ENCODE results near the gene NRSN2. TPM values are rescaled to one million over a fixed set of nuclear protein-coding genes. Genes with fewer than 3 reads are reported as not detected.
"Not testable (repeated sequence)": the region's sequence is repeated elsewhere in the genome, so short reads cannot be mapped to it uniquely, and the experiment has no call there.

NRSN2 gene
- total and polyA plus RNA-seq, 7 experiments from 2014 or later, result 0.24 to 2.1 (median 1.3) TPM

GRCh38 chr20:387520-387919 is 40.6 kb downstream of the NRSN2 start:
- no peak overlapping the region for H3K27ac Mint-ChIP-seq
- H3K4me1 Mint-ChIP-seq, result peaks cover 6 to 33% (median 12%) of the 10 kb centered on the region in 7 donors
- H3K27me3 Mint-ChIP-seq, result no peaks in the 10 kb centered on the region
- H3K4me1 ChIP-seq (ENCODE audit: control insufficient read depth in 2 of 2, insufficient read depth in 2 of 2, low read length in 2 of 2), result no peaks in the 10 kb centered on the region
- no peak for DNase-seq
- no peaks in the 10 kb centered on the region for H3K9me3 ChIP-seq (ENCODE audit: control insufficient read depth in 2 of 3, low read length in 3 of 3)
- H3K27me3 ChIP-seq (ENCODE audit: control insufficient read depth in 2 of 2, insufficient read depth in 2 of 2, low read length in 2 of 2), result no peaks in the 10 kb centered on the region
- H3K36me3 ChIP-seq (ENCODE audit: control insufficient read depth in 2 of 3, insufficient read depth in 3 of 3, low read length in 3 of 3), result peaks cover 0 to 48% (median 23%) of the 10 kb centered on the region in 3 experiments
- peaks cover 0 to 1% (median 0%) of the 10 kb centered on the region in 11 donors for H3K9me3 Mint-ChIP-seq
- intact Hi-C loops (cut with micrococcal nuclease), result no loop called here
- no peak for ATAC-seq
- no peak overlapping the region for H3K4me3 Mint-ChIP-seq
- CTCF ChIA-PET, result no interaction called here
- POLR2A ChIA-PET, result no interaction called here
- H3K4me3 ChIP-seq (ENCODE audit: low read length), result no peak overlapping the region
- no peak overlapping the region for H3K27ac ChIP-seq (ENCODE audit: low read depth, low read length)
- peaks cover 4 to 38% (median 11%) of the 10 kb centered on the region in 5 donors for H3K36me3 Mint-ChIP-seq

GRCh38 chr20:388034-388994 is 41.4 kb downstream of the NRSN2 start:
- no peak overlapping the region for H3K4me3 Mint-ChIP-seq
- intact Hi-C loops (cut with micrococcal nuclease), result no loop called here
- peak overlapping the region in 2 of 9 donors; percentile 14 to 32 for H3K27ac Mint-ChIP-seq
- ChIA-PET CTCF (no interaction called here), POLR2A (interaction anchor here (1.1 kb wide), 1 partner anchor 17 kb away, joined by 3 read pairs; no protein-coding TSS in a partner anchor)
- peaks cover 0 to 25% (median 8%) of the 10 kb centered on the region in 7 donors for H3K4me1 Mint-ChIP-seq
- peaks cover 4 to 42% (median 16%) of the 10 kb centered on the region in 5 donors for H3K36me3 Mint-ChIP-seq
- H3K27me3 Mint-ChIP-seq, result no peaks in the 10 kb centered on the region
- H3K27ac ChIP-seq (ENCODE audit: low read depth, low read length), result no peak overlapping the region
- H3K27me3 ChIP-seq (ENCODE audit: control insufficient read depth in 2 of 2, insufficient read depth in 2 of 2, low read length in 2 of 2), result no peaks in the 10 kb centered on the region
- H3K4me3 ChIP-seq (ENCODE audit: low read length), result no peak overlapping the region
- ATAC-seq (no peak), DNase-seq (no peak)
- H3K4me1 ChIP-seq (ENCODE audit: control insufficient read depth in 2 of 2, insufficient read depth in 2 of 2, low read length in 2 of 2), result no peaks in the 10 kb centered on the region
- peaks cover 0 to 1% (median 0%) of the 10 kb centered on the region in 11 donors for H3K9me3 Mint-ChIP-seq
- H3K9me3 ChIP-seq (ENCODE audit: control insufficient read depth in 2 of 3, low read length in 3 of 3), result no peaks in the 10 kb centered on the region
- peaks cover 0 to 56% (median 23%) of the 10 kb centered on the region in 3 experiments for H3K36me3 ChIP-seq (ENCODE audit: control insufficient read depth in 2 of 3, insufficient read depth in 3 of 3, low read length in 3 of 3)

GRCh38 chr20:389220-389619 is 42.3 kb downstream of the NRSN2 start:
- Mint-ChIP-seq H3K4me1 (peaks cover 0 to 17% (median 3%) of the 10 kb centered on the region in 7 donors), H3K4me3 (no peak overlapping the region), H3K27ac (no peak overlapping the region), H3K27me3 (no peaks in the 10 kb centered on the region), H3K9me3 (peaks cover 0 to 1% (median 0%) of the 10 kb centered on the region in 11 donors), H3K36me3 (peaks cover 4 to 46% (median 20%) of the 10 kb centered on the region in 5 donors)
- intact Hi-C loops (cut with micrococcal nuclease), result no loop called here
- no peak overlapping the region for H3K27ac ChIP-seq (ENCODE audit: low read depth, low read length)
- no peaks in the 10 kb centered on the region for H3K9me3 ChIP-seq (ENCODE audit: control insufficient read depth in 2 of 3, low read length in 3 of 3)
- H3K4me3 ChIP-seq (ENCODE audit: low read length), result no peak overlapping the region
- DNase-seq (no peak), ATAC-seq (no peak)
- ChIA-PET POLR2A (interaction anchor here (1.1 kb wide), 1 partner anchor 18 kb away, joined by 3 read pairs; no protein-coding TSS in a partner anchor), CTCF (no interaction called here)
- no peaks in the 10 kb centered on the region for H3K27me3 ChIP-seq (ENCODE audit: control insufficient read depth in 2 of 2, insufficient read depth in 2 of 2, low read length in 2 of 2)
- peaks cover 0 to 63% (median 23%) of the 10 kb centered on the region in 3 experiments for H3K36me3 ChIP-seq (ENCODE audit: control insufficient read depth in 2 of 3, insufficient read depth in 3 of 3, low read length in 3 of 3)
- no peaks in the 10 kb centered on the region for H3K4me1 ChIP-seq (ENCODE audit: control insufficient read depth in 2 of 2, insufficient read depth in 2 of 2, low read length in 2 of 2)

GRCh38 chr20:391041-391711 is 44.3 kb downstream of the NRSN2 start:
- Mint-ChIP-seq H3K9me3 (peaks cover 0 to 1% (median 0%) of the 10 kb centered on the region in 11 donors), H3K36me3 (peaks cover 4 to 52% (median 20%) of the 10 kb centered on the region in 5 donors), H3K27me3 (no peaks in the 10 kb centered on the region), H3K4me3 (no peak overlapping the region), H3K27ac (no peak overlapping the region), H3K4me1 (peaks cover 0 to 5% (median 0%) of the 10 kb centered on the region in 7 donors)
- no peak overlapping the region for H3K27ac ChIP-seq (ENCODE audit: low read depth, low read length)
- intact Hi-C loops (cut with micrococcal nuclease), result no loop called here
- H3K36me3 ChIP-seq (ENCODE audit: control insufficient read depth in 2 of 3, insufficient read depth in 3 of 3, low read length in 3 of 3), result peaks cover 0 to 82% (median 23%) of the 10 kb centered on the region in 3 experiments
- no peaks in the 10 kb centered on the region for H3K9me3 ChIP-seq (ENCODE audit: control insufficient read depth in 2 of 3, low read length in 3 of 3)
- no peak overlapping the region for H3K4me3 ChIP-seq (ENCODE audit: low read length)
- no peaks in the 10 kb centered on the region for H3K27me3 ChIP-seq (ENCODE audit: control insufficient read depth in 2 of 2, insufficient read depth in 2 of 2, low read length in 2 of 2)
- POLR2A ChIA-PET, result no interaction called here
- no peaks in the 10 kb centered on the region for H3K4me1 ChIP-seq (ENCODE audit: control insufficient read depth in 2 of 2, insufficient read depth in 2 of 2, low read length in 2 of 2)
- CTCF ChIA-PET, result no interaction called here
- DNase-seq (no peak), ATAC-seq (no peak)

- intact Hi-C loops (cut with micrococcal nuclease); H3K4me3 ChIP-seq (ENCODE audit: low read length); H3K27me3 ChIP-seq (ENCODE audit: control insufficient read depth in 2 of 2, insufficient read depth in 2 of 2, low read length in 2 of 2); H3K4me1 ChIP-seq (ENCODE audit: control insufficient read depth in 2 of 2, insufficient read depth in 2 of 2, low read length in 2 of 2); H3K27ac ChIP-seq (ENCODE audit: low read depth, low read length); H3K9me3 Mint-ChIP-seq; H3K27me3 Mint-ChIP-seq; DNase-seq; CTCF ChIA-PET; H3K9me3 ChIP-seq (ENCODE audit: control insufficient read depth in 2 of 3, low read length in 3 of 3); H3K4me1 Mint-ChIP-seq; H3K4me3 Mint-ChIP-seq; ATAC-seq: not testable (repeated sequence)
- POLR2A ChIA-PET, result interaction anchor here (0.6 kb wide), 1 partner anchor 45 kb away, joined by 3 read pairs; no protein-coding TSS in a partner anchor
- peaks cover 0 to 95% (median 19%) of the 10 kb centered on the region in 3 experiments for H3K36me3 ChIP-seq (ENCODE audit: control insufficient read depth in 2 of 3, insufficient read depth in 3 of 3, low read length in 3 of 3)
- Mint-ChIP-seq H3K36me3 (peaks cover 4 to 58% (median 25%) of the 10 kb centered on the region in 5 donors), H3K27ac (peak overlapping the region in 1 of 9 donors; percentile 34)
These were observed 46.4 kb downstream of the NRSN2 start for GRCh38 chr20:393296-393695.

- Histone ChIP-seq H3K9me3 (ENCODE audit: control insufficient read depth in 2 of 3, low read length in 3 of 3) (no peaks in the 10 kb centered on the region), H3K27me3 (ENCODE audit: control insufficient read depth in 2 of 2, insufficient read depth in 2 of 2, low read length in 2 of 2) (no peaks in the 10 kb centered on the region), H3K4me1 (ENCODE audit: control insufficient read depth in 2 of 2, insufficient read depth in 2 of 2, low read length in 2 of 2) (no peaks in the 10 kb centered on the region), H3K36me3 (ENCODE audit: control insufficient read depth in 2 of 3, insufficient read depth in 3 of 3, low read length in 3 of 3) (peaks cover 0 to 67% (median 6%) of the 10 kb centered on the region in 3 experiments), H3K4me3 (ENCODE audit: low read length) (no peak overlapping the region), H3K27ac (ENCODE audit: low read depth, low read length) (no peak overlapping the region)
- H3K4me3 Mint-ChIP-seq, result no peak overlapping the region
- POLR2A ChIA-PET, result interaction anchor here (0.7 kb wide), 1 partner anchor 43 kb away, joined by 3 read pairs; no protein-coding TSS in a partner anchor
- ATAC-seq, result no peak
- DNase-seq, result no peak
- CTCF ChIA-PET, result no interaction called here
- no peak overlapping the region for H3K27ac Mint-ChIP-seq
- intact Hi-C loops (cut with micrococcal nuclease), result no loop called here
- H3K36me3 Mint-ChIP-seq, result peaks cover 2 to 44% (median 19%) of the 10 kb centered on the region in 5 donors
- no peaks in the 10 kb centered on the region for H3K27me3 Mint-ChIP-seq
- peaks cover 0 to 10% (median 0%) of the 10 kb centered on the region in 7 donors for H3K4me1 Mint-ChIP-seq
- H3K9me3 Mint-ChIP-seq, result no peaks in the 10 kb centered on the region
These were observed 49.3 kb downstream of the NRSN2 start for GRCh38 chr20:396252-396618.

Measured in naive thymus-derived CD4-positive, alpha-beta T cell (primary cell).